Superior temporal gyrus (tissue), 1 donor: Measurements from ENCODE around the gene SPOCK2.

Source experiments
- DNase-seq: peaks from one replicate; pipeline ENCODE4 v3.0.0-alpha.2; 2016; ENCODE audit errors: extremely low spot score

The SPOCK2 gene

DNA sequence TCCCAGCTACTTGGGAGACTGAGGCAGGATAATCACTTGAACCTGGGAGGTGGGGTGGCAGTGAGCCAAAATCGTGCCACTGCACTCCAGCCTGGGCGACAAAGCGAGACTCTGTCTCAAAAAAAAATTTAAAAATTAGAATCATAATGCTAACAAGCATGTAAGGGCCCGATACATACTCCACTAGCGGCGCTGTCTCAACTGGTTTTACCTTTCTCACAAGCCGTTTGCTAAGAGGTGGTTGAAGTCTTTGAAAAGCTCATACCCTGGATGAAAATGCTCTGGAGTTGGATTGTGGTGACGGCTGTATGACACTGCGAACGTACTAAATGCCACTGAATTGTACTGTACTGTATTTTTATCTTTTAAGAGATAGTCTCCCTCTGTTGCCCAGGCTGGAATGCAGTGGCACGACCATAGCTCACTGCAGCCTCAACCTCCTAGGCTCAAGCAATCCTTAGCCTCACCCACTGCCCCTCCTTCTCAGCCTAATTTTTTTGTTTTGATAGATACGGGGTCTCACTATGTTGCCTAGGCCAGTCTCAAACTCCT is 29.9 kb downstream of the SPOCK2 start:
- DNase-seq = no peak

DNA sequence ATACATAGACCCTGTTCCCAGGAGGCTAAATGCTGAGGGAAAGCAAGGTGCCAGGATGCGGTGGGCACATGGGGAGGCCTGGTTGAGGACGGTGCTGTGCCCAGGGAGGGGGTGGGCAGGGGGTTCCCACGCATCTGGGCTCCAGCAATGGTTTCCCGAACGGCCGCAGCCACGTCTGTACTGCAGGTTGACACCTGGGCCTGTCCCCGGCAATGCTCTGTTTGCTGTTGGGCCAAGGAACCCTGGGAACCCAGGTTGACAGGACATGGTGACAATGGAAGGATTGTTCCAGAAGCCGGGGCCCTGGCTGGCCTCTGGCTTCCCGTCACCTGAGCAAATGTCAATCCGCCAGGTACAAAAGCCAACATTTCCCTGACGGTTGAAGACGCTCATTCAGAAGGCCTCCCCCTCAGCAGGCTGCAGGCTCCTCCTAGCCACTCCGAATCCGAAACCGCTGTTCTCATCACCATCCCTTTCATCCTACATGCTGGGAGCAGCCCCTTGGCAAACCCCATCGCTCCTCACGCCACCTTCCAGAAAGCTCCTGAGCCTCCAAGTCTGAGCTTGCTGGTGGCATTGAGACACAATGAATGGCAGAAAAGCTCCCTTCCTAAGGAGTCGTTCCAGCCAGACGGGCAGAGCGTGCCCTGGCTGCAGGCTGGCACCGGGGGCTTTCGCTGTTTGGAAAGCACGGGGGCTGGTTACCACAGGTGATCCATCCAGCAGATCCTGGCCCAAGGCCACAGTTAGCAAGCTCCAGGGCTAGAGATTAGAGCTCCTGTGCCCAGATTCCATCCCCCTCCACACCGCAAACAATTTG is 31.2 kb downstream of the SPOCK2 start:
- DNase-seq = no peak

- no peak for DNase-seq
Observed at GRCh38 chr10:72056113-72056512, 32.2 kb downstream of the SPOCK2 start.

DNA sequence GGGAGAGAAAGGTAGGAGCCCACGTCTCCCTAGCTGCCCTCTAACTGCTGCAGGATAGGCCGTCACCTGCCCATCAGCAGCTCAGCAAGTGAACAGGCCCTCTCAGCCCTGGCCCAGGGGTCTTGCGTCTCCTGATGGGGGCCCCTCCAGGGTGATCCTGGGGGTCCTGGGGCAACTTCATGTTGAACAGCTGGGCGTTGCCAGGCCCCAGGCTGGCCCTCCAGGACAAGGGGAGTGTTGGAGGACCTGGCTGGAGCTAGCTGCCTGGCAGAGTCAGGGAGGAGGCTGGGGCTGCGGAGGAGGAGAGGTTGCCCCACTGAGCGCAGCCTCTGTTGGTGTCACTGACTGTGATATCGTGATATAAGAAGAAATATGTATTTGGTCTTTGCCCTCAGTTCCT is 34.7 kb downstream of the SPOCK2 start:
- no peak for DNase-seq

GRCh38 chr10:72050873-72051272 is 37.5 kb downstream of the SPOCK2 start:
- no peak for DNase-seq

DNA sequence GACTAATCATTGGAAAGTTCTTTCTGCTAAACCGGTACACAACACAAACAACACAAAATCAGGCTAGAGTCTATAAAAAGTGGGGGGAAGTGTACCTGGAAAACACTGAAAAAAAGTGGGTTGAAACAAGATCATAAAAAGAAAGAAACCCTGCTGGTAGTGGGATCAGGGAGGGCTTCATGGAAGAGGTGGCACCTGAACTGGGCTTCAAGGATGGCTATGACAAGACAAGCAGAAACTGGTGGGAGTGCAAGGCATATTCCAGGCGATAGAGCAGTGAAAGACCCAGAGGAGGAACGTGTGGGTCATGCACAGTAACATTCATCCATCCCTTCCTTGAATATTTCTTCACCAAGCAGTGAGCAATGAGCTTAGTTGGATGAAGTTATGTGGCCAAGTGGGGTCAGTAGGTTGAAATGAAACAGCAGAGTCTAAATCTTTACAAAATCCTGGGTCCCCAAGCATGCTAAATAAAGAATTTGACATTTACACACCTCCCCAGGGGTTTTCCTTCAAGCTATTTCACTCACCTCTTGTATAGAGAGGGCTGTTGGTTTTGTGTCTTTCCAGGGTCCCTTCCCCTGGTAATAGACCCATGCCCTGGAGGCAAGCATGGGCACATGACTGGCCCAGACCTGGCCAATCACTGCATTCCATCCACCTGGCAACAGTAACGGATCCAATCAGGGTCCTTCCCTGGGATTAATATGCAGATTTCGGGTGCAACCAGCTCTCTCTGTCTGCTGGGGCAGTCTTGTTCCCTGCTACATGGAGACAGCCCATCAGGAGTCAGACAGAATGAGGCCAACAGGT is 38.2 kb downstream of the SPOCK2 start:
- no peak for DNase-seq

DNA sequence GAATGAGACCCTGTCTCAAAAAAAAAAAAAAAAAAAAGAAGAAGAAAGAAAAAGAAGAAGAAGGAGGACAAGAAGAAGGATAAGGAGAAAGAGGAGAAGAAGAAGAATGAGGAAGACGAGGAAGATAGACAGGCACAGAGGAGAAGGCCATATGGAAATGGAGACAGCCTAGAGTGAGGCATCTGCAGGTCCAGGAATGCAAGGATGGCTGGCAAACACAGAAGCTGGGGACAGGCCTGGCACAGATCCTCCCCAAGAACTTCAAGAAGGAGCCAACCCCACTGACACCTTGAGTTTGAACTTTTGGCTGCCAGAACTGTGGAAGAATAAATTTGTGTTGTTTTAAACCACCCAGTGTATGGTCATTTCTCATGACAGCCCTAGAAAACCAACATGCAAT is 38.9 kb downstream of the SPOCK2 start:
- DNase-seq = no peak

DNA sequence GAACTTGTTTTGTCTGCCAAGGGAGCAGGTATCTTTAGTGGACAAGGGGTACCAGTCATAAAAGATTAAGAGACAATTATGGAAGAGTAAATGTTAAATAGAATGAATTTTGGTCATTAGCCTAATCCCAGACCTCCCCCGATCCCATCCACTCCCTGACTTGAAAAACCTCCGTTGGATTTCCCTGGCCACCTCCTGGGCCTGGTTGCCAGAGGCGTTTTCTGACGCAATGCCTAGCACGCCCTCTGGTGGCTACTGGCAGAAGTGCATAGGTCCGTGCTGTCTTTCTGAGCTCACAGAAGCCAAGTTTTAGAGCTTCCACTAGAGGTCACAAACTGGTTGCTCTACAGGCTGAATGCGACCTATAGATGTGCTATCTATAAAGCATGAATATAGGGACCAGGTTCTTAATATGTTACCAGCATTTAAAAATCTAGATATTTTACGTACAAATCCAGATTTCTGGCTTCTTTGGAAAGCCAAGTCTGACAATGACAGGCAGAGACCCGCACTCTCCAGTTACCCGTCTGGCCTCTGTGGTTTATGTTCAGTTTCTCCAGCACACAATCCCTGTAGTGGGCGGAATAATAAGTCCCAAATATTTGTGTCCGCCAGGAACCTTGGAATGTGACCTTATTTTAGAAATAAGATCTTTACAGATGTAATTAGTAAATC is 39.8 kb downstream of the SPOCK2 start:
- peak; percentile 100 for DNase-seq

GRCh38 chr10:72045586-72045985 is 42.8 kb downstream of the SPOCK2 start:
- no peak for DNase-seq

DNA sequence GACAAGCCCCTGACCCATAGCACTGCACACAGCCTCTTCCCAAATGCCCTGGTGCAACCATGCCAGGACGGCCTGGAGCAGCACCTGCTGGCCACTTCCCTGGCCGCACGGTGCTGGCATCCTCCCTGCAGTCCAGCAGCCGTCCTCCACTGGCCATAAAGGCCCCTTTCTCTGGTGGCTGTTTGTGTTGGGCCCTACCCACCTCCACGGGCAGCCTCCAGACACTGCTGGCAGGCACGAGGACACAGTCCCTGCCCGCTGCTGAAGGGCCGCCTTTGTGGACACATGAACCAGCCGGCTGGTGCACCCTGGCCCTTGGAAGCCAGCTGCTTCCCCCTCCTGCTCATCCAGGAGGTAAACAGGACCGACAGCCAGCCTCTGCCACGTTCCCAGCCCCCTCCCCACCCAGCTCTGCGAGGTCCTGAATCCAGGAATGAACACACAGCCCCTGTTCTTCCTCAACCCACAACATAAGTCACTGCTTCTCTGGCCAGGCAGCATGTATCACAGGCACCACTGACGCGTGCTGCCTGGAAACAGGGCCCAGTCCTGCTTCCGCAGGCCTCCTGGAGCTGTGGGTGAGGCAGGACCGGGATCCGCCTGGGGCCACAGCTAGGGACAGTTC is 43.8 kb downstream of the SPOCK2 start:
- DNase-seq = peak; percentile 91

GRCh38 chr10:72043016-72043834 is 45.1 kb downstream of the SPOCK2 start:
- DNase-seq = no peak

GRCh38 chr10:72041491-72041890 is 46.9 kb downstream of the SPOCK2 start:
- DNase-seq = no peak

DNA sequence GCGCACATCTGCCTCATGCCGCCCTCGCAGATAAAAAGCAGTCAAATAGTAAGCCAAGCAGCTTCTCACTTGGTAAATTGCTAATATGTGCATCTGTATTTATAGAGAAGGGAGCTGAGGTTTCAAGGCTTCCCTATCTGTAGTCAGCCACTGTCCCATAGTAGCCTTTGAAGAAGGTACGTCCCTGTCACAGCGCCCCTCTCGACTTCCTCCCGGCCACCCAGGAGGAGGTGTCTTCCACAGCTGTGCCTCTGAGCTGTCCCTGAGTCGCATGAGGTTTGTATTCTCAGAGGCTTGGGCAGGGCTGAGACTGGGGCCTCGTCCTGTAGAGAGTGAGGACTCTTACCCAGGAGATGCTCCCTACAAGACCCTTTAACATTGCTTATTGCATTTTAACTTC is 49.0 kb downstream of the SPOCK2 start:
- no peak for DNase-seq

DNA sequence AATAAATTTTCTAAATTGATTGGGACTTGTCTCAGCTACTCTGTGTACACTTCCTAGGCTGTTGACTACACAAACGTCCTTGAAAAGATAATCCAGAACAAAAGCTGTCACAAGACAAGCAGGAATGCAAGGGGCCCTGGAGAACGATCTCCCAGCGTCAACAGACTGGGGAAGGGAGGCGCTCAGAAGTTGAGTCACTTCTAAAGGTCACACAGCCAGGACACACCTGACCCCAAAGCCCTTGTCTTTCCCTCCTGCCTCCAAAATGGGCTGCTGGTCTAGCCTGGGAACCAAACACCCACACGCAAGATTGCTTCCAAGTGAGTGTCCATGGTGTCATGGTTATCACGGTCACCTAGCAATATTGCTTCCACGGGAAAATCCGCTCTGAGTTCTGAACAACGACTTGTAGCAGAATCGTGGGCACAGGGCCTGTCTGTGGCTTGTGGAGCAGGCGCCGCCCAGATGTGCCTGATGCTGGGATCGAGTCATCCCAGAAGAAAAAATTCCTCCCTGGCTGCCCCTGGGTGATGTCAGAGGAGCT is 49.8 kb downstream of the SPOCK2 start:
- no peak for DNase-seq

DNA sequence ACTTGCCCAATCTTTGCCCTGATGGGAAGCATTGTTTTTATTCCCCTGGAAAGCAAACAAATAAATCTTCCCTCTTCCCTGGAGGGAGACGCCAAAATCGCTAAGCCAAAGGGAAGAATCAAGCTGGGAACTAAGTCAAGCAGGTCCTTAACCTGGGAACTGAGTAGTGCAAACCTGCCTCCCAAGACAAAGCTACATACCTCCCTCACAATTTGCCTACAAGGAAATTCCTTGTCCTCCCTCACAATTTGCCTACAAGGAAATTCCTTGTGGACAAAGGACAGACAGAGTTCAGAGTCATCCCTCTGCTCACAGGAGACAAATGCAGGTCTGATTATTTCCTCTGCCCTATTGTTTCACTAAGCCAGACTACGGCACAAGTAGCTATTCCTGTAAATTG is 50.5 kb downstream of the SPOCK2 start:
- DNase-seq = no peak

DNA sequence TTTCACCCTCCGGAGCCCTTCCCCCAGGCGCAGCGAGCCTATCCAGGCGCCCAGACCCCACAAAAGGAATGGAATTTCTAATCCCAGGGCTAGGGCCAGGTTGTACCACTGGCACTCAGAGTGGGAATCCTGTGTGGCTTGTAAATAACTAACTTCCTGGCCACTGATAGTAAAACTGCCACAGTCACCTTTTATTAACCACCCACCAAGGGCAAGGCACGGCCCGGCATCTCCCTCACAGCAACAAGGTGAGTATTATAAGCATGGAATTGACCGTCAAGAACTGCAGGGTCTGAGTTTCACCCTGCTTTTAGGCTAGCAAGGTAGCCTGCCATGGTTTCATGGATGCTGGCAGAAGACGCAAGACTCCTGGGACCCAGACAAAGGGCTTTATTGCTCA is 51.1 kb downstream of the SPOCK2 start:
- DNase-seq = no peak

- DNase-seq = no peak
Observed at GRCh38 chr10:72035252-72035887, 53.0 kb downstream of the SPOCK2 start.

- no peak for DNase-seq
Observed at GRCh38 chr10:72034761-72035160, 53.6 kb downstream of the SPOCK2 start.

- DNase-seq = no peak
Observed at GRCh38 chr10:72034040-72034499, 54.3 kb downstream of the SPOCK2 start.
